HG03432 (cell line): ENCODE data around the gene HSPB7.
"Not testable (repeated sequence)": the region's sequence is repeated elsewhere in the genome, so short reads cannot be mapped to it uniquely, and the experiment has no call there.

Source experiments
- ATAC-seq: cut with Tn5 transposase; IDR thresholded peaks from one replicate; pipeline ENCODE4 v1.9.1; 2021; ENCODE audit warnings: mild to moderate bottlenecking, moderate library complexity; ENCODE audit not compliant: unreplicated experiment

HSPB7 gene

GRCh38 chr1:16023050-16023653 lies 5.3 kb upstream of the HSPB7 start:
- no peak for ATAC-seq

- no peak for ATAC-seq
Measured at GRCh38 chr1:16022393-16022792, 4.5 kb upstream of the HSPB7 start.

- no peak for ATAC-seq
Measured at GRCh38 chr1:16021681-16022080, 3.8 kb upstream of the HSPB7 start, which contains the start of gene CLCNKA. CLCNKA (plus strand) TSS chr1:16022036; CDS start chr1:16022620, 584 bp downstream.

GRCh38 chr1:16020878-16021277 lies 3.0 kb upstream of the HSPB7 start:
- not testable (repeated sequence) for ATAC-seq

GRCh38 chr1:16020325-16020724 lies 2.5 kb upstream of the HSPB7 start:
- ATAC-seq: no peak

GRCh38 chr1:16019644-16020277 lies 1.9 kb upstream of the HSPB7 start:
- no peak for ATAC-seq

GRCh38 chr1:16018749-16019643 lies 1.2 kb upstream of the HSPB7 start:
- ATAC-seq: no peak

GRCh38 chr1:16018308-16018707 lies 465 bp upstream of the HSPB7 start:
- no peak for ATAC-seq

GRCh38 chr1:16017076-16017460 lies 775 bp downstream of the HSPB7 start:
- no peak for ATAC-seq

- no peak for ATAC-seq
Measured at GRCh38 chr1:16015960-16016901, 1.6 kb downstream of the HSPB7 start.

- no peak for ATAC-seq
Measured at GRCh38 chr1:16015491-16015890, 2.4 kb downstream of the HSPB7 start.

- no peak for ATAC-seq
Measured at GRCh38 chr1:16014509-16015482, 3.0 kb downstream of the HSPB7 start.

- no peak for ATAC-seq
Measured at GRCh38 chr1:16013908-16014258, 4.0 kb downstream of the HSPB7 start.

- peak; percentile 43 for ATAC-seq
Measured at GRCh38 chr1:16013220-16013907, 4.5 kb downstream of the HSPB7 start.

GRCh38 chr1:16012590-16013219 lies 5.1 kb downstream of the HSPB7 start:
- ATAC-seq: peak; percentile 41

- no peak for ATAC-seq
Measured at GRCh38 chr1:16011936-16012589, 5.8 kb downstream of the HSPB7 start.

GRCh38 chr1:16010837-16011236 lies 7.0 kb downstream of the HSPB7 start:
- no peak for ATAC-seq

GRCh38 chr1:16009678-16010077 lies 8.2 kb downstream of the HSPB7 start:
- no peak for ATAC-seq
